Activated CD4-positive, alpha-beta T cell treated with anti-CD3 and anti-CD28 coated beads, Interleukin-2, amount 10 ng/mL, durations not matched to agents 7 days and 5 days (primary cell): ENCODE measurements around the gene RYR1. TPM values are rescaled to one million over a fixed set of nuclear protein-coding genes. Genes with fewer than 3 reads are reported as not detected.
"Not testable (repeated sequence)": the region's sequence is repeated elsewhere in the genome, so short reads cannot be mapped to it uniquely, and the experiment has no call there.

ENCODE experiments used
- CTCF ChIA-PET: fragments of 350-600 bp; sonication (Branson Sonifier 250); formaldehyde crosslinking; loops from one replicate; lab custom pipeline; 2021; ENCODE audit warnings: antibody characterized with exemption; lab: Charles Lee
- POLR2A ChIA-PET: fragments of 350-600 bp; sonication (Branson Sonifier 250); formaldehyde crosslinking; loops from one replicate; lab custom pipeline; 2021; ENCODE audit warnings: antibody characterized with exemption; lab: Charles Lee
- DNase-seq: peaks from one replicate; pipeline ENCODE4 v3.0.0-alpha.2; 2020
- H3K27ac Mint-ChIP-seq: one replicate; pipeline ENCODE4 v1.8.0; 2021; ENCODE audit warnings: mild to moderate bottlenecking, moderate library complexity, mixed read lengths
- H3K27me3 Mint-ChIP-seq: one replicate; pipeline ENCODE4 v1.8.0; 2021; ENCODE audit warnings: mixed read lengths
- H3K36me3 Mint-ChIP-seq: one replicate; pipeline ENCODE4 v1.8.0; 2021; ENCODE audit warnings: low read depth, mixed read lengths
- H3K4me1 Mint-ChIP-seq: one replicate; pipeline ENCODE4 v1.8.0; 2021; ENCODE audit warnings: mixed read lengths
- H3K4me3 Mint-ChIP-seq: one replicate; pipeline ENCODE4 v1.8.0; 2021; ENCODE audit warnings: mild to moderate bottlenecking, moderate library complexity, mixed read lengths
- H3K9me3 Mint-ChIP-seq: one replicate; pipeline ENCODE4 v1.8.0; 2021; ENCODE audit warnings: mixed read lengths
- total RNA-seq, 2 experiments: library from RNA; stranded (reverse); gene quantifications; one replicate each; pipeline ENCODE4 v1.2.3, GENCODE V29; 2021

RYR1 gene
- total RNA-seq, 2 experiments from 2014 or later = 0.79 to 1.0 TPM

- POLR2A ChIA-PET = no interaction called here
- no peaks in the 10 kb centered on the region for H3K36me3 Mint-ChIP-seq
- H3K27ac Mint-ChIP-seq = peak overlapping the region; percentile 86
- DNase-seq = peak; percentile 49
- H3K9me3 Mint-ChIP-seq = no peaks in the 10 kb centered on the region
- H3K27me3 Mint-ChIP-seq = peaks cover 32% of the 10 kb centered on the region
- peaks cover 47% of the 10 kb centered on the region for H3K4me1 Mint-ChIP-seq
- H3K4me3 Mint-ChIP-seq = peak overlapping the region; percentile 22
- CTCF ChIA-PET = interaction anchor here (1.1 to 2.1 kb wide), 2 partner anchors 10 to 106 kb away, joined by 3 to 4 read pairs; no protein-coding TSS in a partner anchor
Measured at GRCh38 chr19:38559428-38560401, 126.2 kb downstream of the RYR1 start.

GRCh38 chr19:38561053-38561606 lies 127.6 kb downstream of the RYR1 start:
- ChIA-PET CTCF (interaction anchor here (1.1 kb wide), 2 partner anchors 8 to 158 kb away, joined by 3 read pairs; partner anchors contain the start of gene FAM98C), POLR2A (no interaction called here)
- no peaks in the 10 kb centered on the region for H3K9me3 Mint-ChIP-seq
- no peaks in the 10 kb centered on the region for H3K36me3 Mint-ChIP-seq
- peaks cover 45% of the 10 kb centered on the region for H3K4me1 Mint-ChIP-seq
- peaks cover 37% of the 10 kb centered on the region for H3K27me3 Mint-ChIP-seq
- DNase-seq = no peak
- H3K4me3 Mint-ChIP-seq = no peak overlapping the region
- H3K27ac Mint-ChIP-seq = no peak overlapping the region

GRCh38 chr19:38561658-38562057 lies 128.2 kb downstream of the RYR1 start:
- Mint-ChIP-seq H3K9me3 (no peaks in the 10 kb centered on the region), H3K27ac (peak overlapping the region; percentile 80), H3K27me3 (peaks cover 40% of the 10 kb centered on the region), H3K4me1 (peaks cover 43% of the 10 kb centered on the region), H3K4me3 (no peak overlapping the region), H3K36me3 (no peaks in the 10 kb centered on the region)
- CTCF ChIA-PET = interaction anchor here (1.1 kb wide), 1 partner anchor 159 kb away, joined by 3 read pairs; the partner anchor contains the start of gene FAM98C
- POLR2A ChIA-PET = no interaction called here
- DNase-seq = no peak

GRCh38 chr19:38562096-38562495 lies 128.6 kb downstream of the RYR1 start:
- Mint-ChIP-seq H3K4me3 (no peak overlapping the region), H3K4me1 (peaks cover 40% of the 10 kb centered on the region), H3K36me3 (no peaks in the 10 kb centered on the region), H3K27ac (peak overlapping the region; percentile 80), H3K9me3 (no peaks in the 10 kb centered on the region), H3K27me3 (peaks cover 42% of the 10 kb centered on the region)
- DNase-seq = no peak
- POLR2A ChIA-PET = no interaction called here
- CTCF ChIA-PET = no interaction called here

GRCh38 chr19:38563475-38563874 lies 130.0 kb downstream of the RYR1 start:
- CTCF ChIA-PET = interaction anchor here (0.6 to 1.6 kb wide), 3 partner anchors 20 to 1339 kb away, joined by 3 read pairs; no protein-coding TSS in a partner anchor
- H3K4me3 Mint-ChIP-seq = no peak overlapping the region
- no peak overlapping the region for H3K27ac Mint-ChIP-seq
- POLR2A ChIA-PET = no interaction called here
- H3K9me3 Mint-ChIP-seq = no peaks in the 10 kb centered on the region
- H3K4me1 Mint-ChIP-seq = peaks cover 35% of the 10 kb centered on the region
- DNase-seq = no peak
- peaks cover 47% of the 10 kb centered on the region for H3K27me3 Mint-ChIP-seq
- H3K36me3 Mint-ChIP-seq = no peaks in the 10 kb centered on the region

GRCh38 chr19:38564981-38565690 lies 131.6 kb downstream of the RYR1 start:
- peak overlapping the region; percentile 55 for H3K4me3 Mint-ChIP-seq
- no peaks in the 10 kb centered on the region for H3K36me3 Mint-ChIP-seq
- H3K4me1 Mint-ChIP-seq = peaks cover 25% of the 10 kb centered on the region
- H3K27me3 Mint-ChIP-seq = peaks cover 47% of the 10 kb centered on the region
- ChIA-PET POLR2A (no interaction called here), CTCF (interaction anchor here (1.0 to 1.3 kb wide), 2 partner anchors 54 to 72 kb away, joined by 3 read pairs; partner anchors contain the start of gene EIF3K)
- DNase-seq = no peak
- H3K9me3 Mint-ChIP-seq = no peaks in the 10 kb centered on the region
- H3K27ac Mint-ChIP-seq = no peak overlapping the region

- no peaks in the 10 kb centered on the region for H3K36me3 Mint-ChIP-seq
- no peak for DNase-seq
- peaks cover 23% of the 10 kb centered on the region for H3K4me1 Mint-ChIP-seq
- ChIA-PET CTCF (interaction anchor here (0.7 kb wide), 2 partner anchors 19 to 322 kb away, joined by 3 to 4 read pairs; no protein-coding TSS in a partner anchor), POLR2A (no interaction called here)
- peaks cover 47% of the 10 kb centered on the region for H3K27me3 Mint-ChIP-seq
- peak overlapping the region; percentile 60 for H3K27ac Mint-ChIP-seq
- no peaks in the 10 kb centered on the region for H3K9me3 Mint-ChIP-seq
- peak overlapping the region; percentile 42 for H3K4me3 Mint-ChIP-seq
Measured at GRCh38 chr19:38565691-38566105, 132.2 kb downstream of the RYR1 start.

- Mint-ChIP-seq H3K9me3 (no peaks in the 10 kb centered on the region), H3K4me3 (no peak overlapping the region), H3K27me3 (peaks cover 22% of the 10 kb centered on the region), H3K36me3 (no peaks in the 10 kb centered on the region), H3K27ac (no peak overlapping the region), H3K4me1 (peaks cover 7% of the 10 kb centered on the region)
- POLR2A ChIA-PET = no interaction called here
- DNase-seq = no peak
- CTCF ChIA-PET = interaction anchor here (0.6 to 1.3 kb wide), 6 partner anchors 9 to 861 kb away, joined by 3 to 7 read pairs (median 3); no protein-coding TSS in a partner anchor
Measured at GRCh38 chr19:38569368-38569983, 136.0 kb downstream of the RYR1 start.

GRCh38 chr19:38571682-38572081 lies 138.2 kb downstream of the RYR1 start:
- H3K9me3 Mint-ChIP-seq = no peaks in the 10 kb centered on the region
- CTCF ChIA-PET = interaction anchor here (0.7 to 1.3 kb wide), 3 partner anchors 18 to 766 kb away, joined by 3 read pairs; no protein-coding TSS in a partner anchor
- POLR2A ChIA-PET = no interaction called here
- H3K4me3 Mint-ChIP-seq = no peak overlapping the region
- no peaks in the 10 kb centered on the region for H3K4me1 Mint-ChIP-seq
- no peak for DNase-seq
- H3K36me3 Mint-ChIP-seq = no peaks in the 10 kb centered on the region
- peaks cover 7% of the 10 kb centered on the region for H3K27me3 Mint-ChIP-seq
- H3K27ac Mint-ChIP-seq = no peak overlapping the region

GRCh38 chr19:38577826-38578225 lies 144.3 kb downstream of the RYR1 start:
- Mint-ChIP-seq H3K4me1 (peaks cover 13% of the 10 kb centered on the region), H3K27ac (no peak overlapping the region), H3K4me3 (no peak overlapping the region), H3K9me3 (no peaks in the 10 kb centered on the region), H3K27me3 (no peaks in the 10 kb centered on the region), H3K36me3 (no peaks in the 10 kb centered on the region)
- CTCF ChIA-PET = interaction anchor here (0.6 to 1.1 kb wide), 2 partner anchors 10 to 44 kb away, joined by 3 read pairs; no protein-coding TSS in a partner anchor
- POLR2A ChIA-PET = no interaction called here
- no peak for DNase-seq

GRCh38 chr19:38579304-38579703 lies 145.8 kb downstream of the RYR1 start:
- POLR2A ChIA-PET = not testable (repeated sequence)

GRCh38 chr19:38580080-38580479 lies 146.6 kb downstream of the RYR1 start:
- POLR2A ChIA-PET = no interaction called here
- CTCF ChIA-PET = interaction anchor here (0.7 kb wide), 1 partner anchor 65 kb away, joined by 3 read pairs; no protein-coding TSS in a partner anchor
- no peaks in the 10 kb centered on the region for H3K27me3 Mint-ChIP-seq
- no peaks in the 10 kb centered on the region for H3K9me3 Mint-ChIP-seq
- DNase-seq = no peak
- no peak overlapping the region for H3K4me3 Mint-ChIP-seq
- peaks cover 22% of the 10 kb centered on the region for H3K4me1 Mint-ChIP-seq
- no peaks in the 10 kb centered on the region for H3K36me3 Mint-ChIP-seq
- no peak overlapping the region for H3K27ac Mint-ChIP-seq

More at GRCh38 chr19:38579304-38579703, 145.8 kb downstream of the RYR1 start:
- DNase-seq, H3K9me3 Mint-ChIP-seq, H3K27ac Mint-ChIP-seq, H3K36me3 Mint-ChIP-seq, H3K4me3 Mint-ChIP-seq, H3K27me3 Mint-ChIP-seq: not testable (repeated sequence)
- CTCF ChIA-PET = interaction anchor here (0.6 to 1.1 kb wide), 4 partner anchors 24 to 431 kb away, joined by 3 to 5 read pairs (median 4); no protein-coding TSS in a partner anchor
- peaks cover 20% of the 10 kb centered on the region for H3K4me1 Mint-ChIP-seq
